GM19328 (cell line): ENCODE measurements around the gene FOCAD.

Experiments used
- ATAC-seq: cut with Tn5 transposase; IDR thresholded peaks from one replicate; pipeline ENCODE4 v1.9.1; 2021; ENCODE audit warnings: mild to moderate bottlenecking, moderate library complexity; ENCODE audit not compliant: unreplicated experiment

Gene FOCAD

DNA sequence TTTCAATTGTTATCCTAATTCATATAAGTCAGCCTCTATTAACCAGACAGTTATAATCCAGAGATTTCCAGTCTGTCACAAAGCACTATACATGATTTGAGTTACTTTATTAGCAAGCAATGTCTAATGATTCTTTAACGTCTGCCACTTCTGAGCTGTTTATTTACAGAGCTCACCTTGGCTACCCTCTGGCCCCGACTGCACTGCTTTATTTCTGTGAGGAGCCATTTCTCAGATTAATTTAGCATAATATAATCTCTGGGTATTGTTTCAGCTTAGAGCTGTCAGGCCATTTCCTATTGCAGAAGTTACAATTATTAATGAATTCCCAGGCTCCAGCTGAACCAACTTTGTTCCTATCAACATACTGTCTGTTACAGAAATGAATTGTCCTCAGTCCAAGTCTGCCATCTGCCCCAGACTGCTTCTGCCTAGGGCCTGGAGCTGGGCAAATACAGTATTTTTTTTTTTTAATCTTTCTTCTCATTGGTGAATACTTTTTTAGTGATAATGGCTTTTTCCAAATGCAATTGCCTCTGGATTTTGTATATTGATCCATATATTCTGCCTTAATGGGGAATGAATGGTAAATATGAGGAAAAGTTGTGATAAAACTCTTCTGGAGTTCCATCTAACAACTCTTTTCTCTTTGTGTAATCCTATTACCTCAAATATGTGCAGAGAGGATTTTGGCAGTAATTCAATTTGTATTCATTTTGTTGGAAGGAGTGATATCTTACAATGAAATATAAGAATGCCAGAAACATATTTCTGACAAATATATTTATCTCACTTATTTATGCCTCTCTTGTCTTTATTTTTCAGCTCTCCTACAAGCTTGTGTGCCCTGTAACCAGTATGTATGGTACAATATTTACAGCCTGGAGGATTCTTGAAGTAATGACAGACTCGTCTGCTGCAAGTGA lies 104.7 kb downstream of the FOCAD start:
- no peak for ATAC-seq

DNA sequence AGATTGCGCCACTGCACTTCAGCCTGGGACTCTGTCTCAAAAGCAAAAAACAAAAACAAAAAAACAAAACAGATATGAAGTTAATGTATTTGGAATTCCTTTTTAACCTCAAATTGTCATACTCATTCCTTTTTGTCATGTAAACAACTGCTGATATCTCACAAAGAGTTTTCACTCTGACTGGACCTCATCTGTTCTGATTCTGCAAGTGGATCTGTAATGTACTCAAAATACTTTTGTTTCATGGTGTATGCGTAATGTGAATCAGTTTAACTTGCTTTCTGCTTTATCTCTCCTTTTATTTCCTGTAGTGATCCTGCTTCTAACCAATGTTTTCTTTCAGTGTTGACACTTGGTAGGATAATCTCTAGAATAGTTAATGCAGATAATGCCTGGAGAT lies 106.7 kb downstream of the FOCAD start:
- no peak for ATAC-seq

DNA sequence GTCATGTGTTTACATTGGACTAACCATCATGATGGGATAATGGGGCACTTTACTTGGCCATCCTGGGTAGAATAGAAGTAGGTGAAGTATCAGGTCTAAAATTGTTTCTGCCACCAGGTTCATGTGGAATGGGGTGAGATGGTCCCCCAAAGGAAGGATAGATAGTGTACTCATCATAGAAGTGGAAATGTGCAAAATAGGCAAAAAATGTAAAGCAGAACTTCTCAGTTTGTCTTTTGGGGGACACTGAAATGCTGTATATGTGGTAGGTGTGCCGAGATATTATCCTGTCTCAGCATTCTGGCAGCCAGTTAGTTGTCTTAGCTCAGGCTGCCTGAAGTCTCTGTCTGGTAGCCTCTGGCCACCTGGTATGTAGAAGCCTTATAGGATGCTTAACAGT lies 107.6 kb downstream of the FOCAD start:
- no peak for ATAC-seq

GRCh38 chr9:20804489-20805250 lies 120.6 kb downstream of the FOCAD start:
- ATAC-seq = no peak

- ATAC-seq = no peak
Observed at GRCh38 chr9:20805766-20806165, 121.7 kb downstream of the FOCAD start.

DNA sequence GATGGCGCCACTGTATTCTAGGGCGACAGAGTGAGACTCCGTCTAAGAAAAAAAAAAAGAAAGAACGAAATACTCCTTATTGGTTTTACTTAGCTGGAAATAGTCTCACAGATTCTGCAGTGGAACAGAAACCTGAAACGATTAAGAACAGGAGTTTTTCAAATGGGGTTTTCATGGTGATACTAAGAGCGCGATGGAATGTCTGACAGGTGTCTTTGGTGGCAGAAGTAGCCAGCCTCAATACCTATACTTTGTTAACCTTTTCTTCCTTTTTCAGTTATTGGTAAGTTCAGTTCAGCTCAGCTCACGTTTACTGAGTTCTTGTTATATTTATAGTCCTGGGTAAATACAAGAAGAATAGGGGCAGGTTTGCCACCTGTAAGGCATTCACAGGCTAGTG lies 123.9 kb downstream of the FOCAD start:
- ATAC-seq = no peak

DNA sequence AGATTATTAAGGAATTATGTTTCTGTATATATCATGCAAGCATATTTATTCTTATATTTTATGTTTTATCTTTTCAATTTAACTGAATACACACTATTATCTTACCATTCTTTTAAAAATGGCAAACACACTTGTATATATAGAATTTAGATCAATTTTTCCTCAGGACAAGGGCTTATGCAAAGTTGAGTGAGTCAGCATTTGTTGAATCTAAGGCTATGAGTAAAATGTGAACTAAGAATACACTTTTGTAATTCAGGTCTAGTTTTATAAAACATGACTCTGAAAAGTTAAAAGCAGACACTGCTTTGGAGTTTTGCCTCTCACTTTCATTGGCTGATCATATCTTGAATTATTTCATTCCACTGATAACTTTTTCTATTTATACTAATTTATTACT lies 127.8 kb downstream of the FOCAD start:
- ATAC-seq = no peak

- no peak for ATAC-seq
Observed at GRCh38 chr9:20815923-20816703, 132.1 kb downstream of the FOCAD start.

DNA sequence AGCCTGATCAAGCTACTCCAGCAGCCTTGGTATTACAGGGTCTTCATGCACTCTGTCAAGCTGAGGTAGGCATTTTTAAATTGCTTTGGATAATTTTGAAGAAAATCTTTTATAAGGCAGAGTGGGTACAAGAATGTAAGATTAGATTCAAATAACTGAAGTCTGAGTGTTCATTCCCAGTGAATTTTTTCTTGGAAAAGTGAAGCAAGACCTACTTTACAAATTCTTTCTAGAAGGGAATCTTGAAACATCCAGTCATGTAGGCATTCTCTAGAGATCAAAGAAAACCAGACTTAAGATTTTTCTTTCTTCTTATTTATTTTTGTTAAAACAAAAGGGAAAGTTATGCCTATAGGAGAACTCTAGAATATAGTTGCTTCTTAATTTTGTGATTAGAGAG lies 139.0 kb downstream of the FOCAD start:
- ATAC-seq = no peak

DNA sequence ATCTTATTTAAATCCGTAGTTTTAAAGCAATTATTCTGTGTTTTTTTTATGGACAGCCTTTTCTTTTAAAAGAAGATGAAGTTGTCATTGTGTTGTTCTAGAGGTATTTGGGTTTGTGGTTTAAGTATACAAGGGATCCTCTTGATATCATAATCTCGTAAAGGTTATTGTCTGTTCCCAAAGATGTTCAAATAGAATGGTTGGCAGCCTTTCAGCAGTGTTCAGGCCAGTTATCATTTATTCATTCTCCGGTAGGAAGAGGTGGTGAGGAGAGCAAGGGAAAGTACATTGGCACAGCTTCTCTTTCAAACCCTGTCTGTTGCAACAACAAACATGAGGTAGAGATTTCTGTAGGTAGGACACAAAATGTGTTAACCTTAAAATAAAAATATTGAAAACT lies 147.0 kb downstream of the FOCAD start:
- no peak for ATAC-seq

- no peak for ATAC-seq
Observed at GRCh38 chr9:20832775-20833174, 148.7 kb downstream of the FOCAD start.

GRCh38 chr9:20835377-20836286 lies 151.6 kb downstream of the FOCAD start:
- no peak for ATAC-seq

GRCh38 chr9:20837166-20837565 lies 153.1 kb downstream of the FOCAD start:
- no peak for ATAC-seq

DNA sequence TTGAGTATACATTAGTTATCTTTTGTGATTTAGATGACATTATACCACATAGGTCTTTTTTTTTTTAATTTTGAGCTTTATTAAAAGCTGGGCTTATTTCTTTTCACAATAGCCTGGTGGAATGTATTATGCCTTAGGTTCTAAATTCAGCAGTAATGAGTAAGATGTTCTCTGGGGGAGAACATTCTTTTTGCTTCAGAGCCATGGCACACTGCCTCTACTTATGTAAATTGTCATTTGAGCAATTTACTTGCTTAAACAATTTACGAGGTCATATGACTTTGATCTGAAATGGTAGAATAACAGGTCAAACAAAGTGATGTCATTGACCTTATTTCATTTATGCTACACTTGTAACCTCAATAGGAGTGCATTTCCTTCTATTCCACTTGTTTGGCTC lies 154.2 kb downstream of the FOCAD start:
- no peak for ATAC-seq

- ATAC-seq = no peak
Observed at GRCh38 chr9:20844916-20845315, 160.9 kb downstream of the FOCAD start.

GRCh38 chr9:20848490-20848889 lies 164.4 kb downstream of the FOCAD start:
- no peak for ATAC-seq

DNA sequence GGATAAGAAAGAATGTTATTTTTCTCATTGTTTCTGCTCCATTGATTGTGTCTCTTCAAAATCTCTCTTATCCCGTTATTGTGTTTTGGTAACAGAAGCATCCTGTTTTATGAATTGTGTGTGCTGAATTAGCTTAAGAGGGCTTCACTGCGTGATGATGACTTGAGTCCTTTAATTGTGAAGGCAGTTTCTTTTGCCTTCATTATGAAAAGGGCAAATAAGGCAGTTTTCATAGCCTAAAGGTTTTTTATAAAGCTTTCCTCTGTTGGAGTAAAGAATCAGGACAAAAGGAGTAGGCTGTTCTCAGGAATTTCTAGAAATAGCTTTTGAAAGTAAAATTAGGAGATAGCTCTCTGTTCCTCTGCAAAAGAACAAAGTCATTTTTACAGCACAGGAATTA lies 169.8 kb downstream of the FOCAD start:
- ATAC-seq = no peak

- ATAC-seq = no peak
Observed at GRCh38 chr9:20854444-20854843, 170.4 kb downstream of the FOCAD start.

GRCh38 chr9:20863945-20864344 lies 179.9 kb downstream of the FOCAD start:
- no peak for ATAC-seq

GRCh38 chr9:20865347-20865746 lies 181.3 kb downstream of the FOCAD start:
- no peak for ATAC-seq
